ENCODE measurements around the gene CHADL.
A peak's percentile ranks its signal among the peaks of the same experiment; 100 is the strongest.
"Not testable (repeated sequence)": the region's sequence is repeated elsewhere in the genome, so short reads cannot be mapped to it uniquely, and the experiment has no call there.

The CHADL gene

DNA sequence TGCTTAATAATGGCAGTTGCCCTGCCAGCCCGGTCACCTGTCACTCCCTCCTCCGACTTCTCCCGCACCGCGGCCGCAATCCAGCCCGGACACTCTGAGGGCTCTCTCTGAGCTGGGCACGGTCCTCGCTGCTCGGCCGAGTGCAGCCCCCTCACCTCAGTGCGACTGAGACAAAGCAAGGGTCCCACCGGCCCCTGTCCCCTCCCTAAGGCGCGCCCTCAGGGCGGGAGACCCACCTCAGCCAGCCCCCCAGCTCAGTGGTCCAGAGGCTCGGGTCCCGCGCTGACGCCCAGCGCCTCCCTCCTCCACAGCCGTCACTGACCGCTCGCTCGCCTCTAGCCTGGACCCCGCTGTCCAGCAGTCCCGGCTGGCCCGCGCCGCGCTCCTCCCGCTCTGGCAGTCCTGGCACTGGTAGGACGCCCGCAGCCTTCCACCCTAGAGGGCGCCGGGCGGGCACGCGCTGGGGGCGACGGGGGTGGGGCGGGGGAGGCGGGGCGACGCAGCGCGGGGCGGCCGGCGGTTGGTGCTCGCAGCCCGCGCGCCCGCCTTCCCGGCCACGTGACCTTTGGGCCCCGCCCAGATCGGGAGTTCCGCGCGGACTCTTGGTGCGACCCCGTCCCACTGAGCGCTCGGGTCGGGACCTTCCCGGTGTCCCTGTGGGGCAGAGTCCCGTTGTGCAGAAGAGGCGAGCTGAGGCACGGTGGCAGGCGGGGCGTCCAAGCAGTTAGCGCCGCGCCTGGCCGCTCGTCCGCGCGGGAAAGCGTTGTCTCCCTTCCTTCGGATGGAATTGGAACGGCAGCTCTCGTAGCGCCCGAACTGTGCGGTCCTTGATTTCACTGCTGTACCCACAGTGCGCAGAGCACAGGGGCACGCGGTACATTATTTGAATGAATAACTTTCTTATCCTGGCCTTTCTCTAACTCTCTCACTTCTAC lies 43.4 kb downstream of the CHADL start:
- in situ Hi-C loops (cut with HindIII; ENCODE audit: low sequenced_read_pairs) = no loop called here
- TF ChIP-seq, protein P1, sequence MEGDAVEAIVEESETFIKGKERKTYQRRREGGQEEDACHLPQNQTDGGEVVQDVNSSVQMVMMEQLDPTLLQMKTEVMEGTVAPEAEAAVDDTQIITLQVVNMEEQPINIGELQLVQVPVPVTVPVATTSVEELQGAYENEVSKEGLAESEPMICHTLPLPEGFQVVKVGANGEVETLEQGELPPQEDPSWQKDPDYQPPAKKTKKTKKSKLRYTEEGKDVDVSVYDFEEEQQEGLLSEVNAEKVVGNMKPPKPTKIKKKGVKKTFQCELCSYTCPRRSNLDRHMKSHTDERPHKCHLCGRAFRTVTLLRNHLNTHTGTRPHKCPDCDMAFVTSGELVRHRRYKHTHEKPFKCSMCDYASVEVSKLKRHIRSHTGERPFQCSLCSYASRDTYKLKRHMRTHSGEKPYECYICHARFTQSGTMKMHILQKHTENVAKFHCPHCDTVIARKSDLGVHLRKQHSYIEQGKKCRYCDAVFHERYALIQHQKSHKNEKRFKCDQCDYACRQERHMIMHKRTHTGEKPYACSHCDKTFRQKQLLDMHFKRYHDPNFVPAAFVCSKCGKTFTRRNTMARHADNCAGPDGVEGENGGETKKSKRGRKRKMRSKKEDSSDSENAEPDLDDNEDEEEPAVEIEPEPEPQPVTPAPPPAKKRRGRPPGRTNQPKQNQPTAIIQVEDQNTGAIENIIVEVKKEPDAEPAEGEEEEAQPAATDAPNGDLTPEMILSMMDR (IDR thresholded peaks at IDR 0.05; ENCODE audit: low read depth, low read length, missing control alignments) = no peak
- H3K4me3 ChIP-seq (ENCODE audit: low read depth, low read length) = peak overlapping the region; percentile 62
- DNase-seq (ENCODE audit: low read depth) = no peak

DNA sequence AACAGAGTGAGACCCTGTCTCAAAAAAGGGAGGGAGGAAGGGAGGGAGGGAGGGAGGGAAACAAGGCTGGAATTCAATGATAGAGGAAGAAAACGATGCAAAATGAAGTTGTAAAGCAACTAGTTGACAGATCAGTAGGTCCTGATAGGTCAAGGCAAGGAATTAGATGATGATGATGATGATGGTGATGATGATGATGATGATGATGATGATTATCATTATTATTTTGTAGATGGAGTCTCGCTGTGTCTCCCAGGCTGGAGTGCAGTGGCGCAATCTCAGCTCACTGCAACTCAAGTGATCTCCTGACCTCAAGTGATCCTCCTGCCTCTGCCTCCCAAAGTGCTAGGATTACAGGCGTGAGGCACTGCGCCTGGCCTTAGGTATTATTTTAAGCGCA lies 46.9 kb downstream of the CHADL start:
- no peak for DNase-seq (ENCODE audit: low read depth)
- TF ChIP-seq, protein P1 (IDR thresholded peaks at IDR 0.05; ENCODE audit: low read depth, low read length, missing control alignments) = no peak
- in situ Hi-C loops (cut with HindIII; ENCODE audit: low sequenced_read_pairs) = no loop called here
- no peak overlapping the region for H3K4me3 ChIP-seq (ENCODE audit: low read depth, low read length)

DNA sequence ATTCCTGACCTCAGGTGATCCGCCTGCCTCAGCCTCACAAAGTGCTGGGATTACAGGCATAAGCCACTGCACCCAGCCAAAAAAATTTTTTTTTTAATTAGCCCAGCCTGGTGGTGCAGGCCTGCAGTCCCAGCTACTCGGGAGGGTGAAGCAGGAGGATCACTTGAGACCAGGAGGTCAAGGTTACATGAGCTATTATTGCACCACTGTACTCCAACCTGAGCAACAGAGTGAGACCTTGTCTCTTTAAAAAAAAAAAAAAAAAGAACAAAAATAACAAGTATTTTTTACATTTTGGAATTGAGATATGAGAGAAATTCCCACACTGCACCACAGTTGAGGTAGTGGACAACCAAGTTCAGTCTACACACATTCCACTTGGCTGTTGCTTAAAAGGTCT lies 49.3 kb downstream of the CHADL start:
- no peak overlapping the region for H3K4me3 ChIP-seq (ENCODE audit: low read depth, low read length)
- in situ Hi-C loops (cut with HindIII; ENCODE audit: low sequenced_read_pairs) = no loop called here
- no peak for DNase-seq (ENCODE audit: low read depth)
- TF ChIP-seq, protein P1 (IDR thresholded peaks at IDR 0.05; ENCODE audit: low read depth, low read length, missing control alignments) = no peak

DNA sequence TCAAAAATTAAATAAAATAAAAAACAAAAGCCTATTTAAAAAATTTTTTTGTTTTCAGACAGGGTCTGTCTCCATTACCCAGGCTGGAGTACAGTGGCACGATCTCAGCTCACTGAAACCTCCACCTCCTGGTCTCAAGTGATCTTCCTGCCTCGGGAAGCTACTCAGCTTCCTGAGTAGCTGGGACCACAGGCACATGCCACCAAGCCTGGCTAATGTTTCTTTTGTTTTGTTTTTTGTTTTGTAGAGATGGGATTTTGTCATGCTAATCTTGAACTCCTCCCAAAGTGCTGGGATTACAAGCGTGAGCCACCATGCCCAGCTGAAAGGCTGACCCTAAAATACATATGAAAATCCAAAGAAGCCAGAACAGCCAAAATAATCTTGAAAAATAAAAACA lies 56.1 kb downstream of the CHADL start:
- in situ Hi-C loops (cut with HindIII; ENCODE audit: low sequenced_read_pairs) = no loop called here
- TF ChIP-seq, protein P1 (IDR thresholded peaks at IDR 0.05; ENCODE audit: low read depth, low read length, missing control alignments) = no peak
- DNase-seq (ENCODE audit: low read depth) = no peak
- no peak overlapping the region for H3K4me3 ChIP-seq (ENCODE audit: low read depth, low read length)

DNA sequence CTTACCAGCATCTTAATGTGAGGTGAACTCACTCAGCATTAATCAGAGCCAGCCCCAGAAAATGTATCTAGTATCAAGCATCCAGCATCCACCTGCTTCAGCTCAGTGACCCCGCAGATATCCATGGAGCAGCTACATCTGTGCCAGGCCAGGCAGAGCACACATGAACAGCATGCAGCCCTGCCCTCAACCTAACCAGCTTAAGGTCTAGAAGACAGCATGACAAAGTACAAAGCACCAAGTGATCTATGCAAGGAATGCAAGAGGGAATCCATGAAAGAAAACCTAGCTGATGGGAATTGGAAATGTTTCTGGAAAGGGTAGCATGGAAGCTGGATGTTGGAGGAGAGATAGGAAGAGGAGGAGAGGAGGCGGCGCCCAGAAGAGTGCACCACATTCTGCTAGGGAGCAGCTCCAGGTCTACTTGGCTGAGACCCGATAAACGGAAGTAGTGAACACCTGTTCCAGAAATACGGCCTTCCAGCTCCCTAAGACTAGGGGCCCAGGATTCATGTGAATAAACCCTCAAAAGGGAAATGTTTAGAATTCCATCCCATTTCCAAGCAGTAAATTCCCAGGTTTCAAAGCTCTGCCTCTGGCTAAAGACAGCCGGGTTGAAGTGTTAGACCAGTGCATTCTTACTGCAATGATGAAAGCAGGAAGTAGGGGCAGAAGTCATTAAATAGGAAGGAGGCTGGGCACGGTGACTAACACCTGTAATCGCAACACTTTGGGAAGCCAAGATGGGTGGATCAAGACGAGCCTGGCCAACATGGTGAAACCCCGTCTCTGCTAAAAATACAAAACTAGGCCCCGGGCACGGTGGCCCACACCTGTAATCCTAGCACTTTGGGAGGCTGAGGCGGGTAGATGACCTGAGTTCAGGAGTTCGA lies 59.1 kb downstream of the CHADL start:
- no peak for DNase-seq (ENCODE audit: low read depth)
- in situ Hi-C loops (cut with HindIII; ENCODE audit: low sequenced_read_pairs) = no loop called here
- no peak overlapping the region for H3K4me3 ChIP-seq (ENCODE audit: low read depth, low read length)
- TF ChIP-seq, protein P1 (IDR thresholded peaks at IDR 0.05; ENCODE audit: low read depth, low read length, missing control alignments) = no peak

DNA sequence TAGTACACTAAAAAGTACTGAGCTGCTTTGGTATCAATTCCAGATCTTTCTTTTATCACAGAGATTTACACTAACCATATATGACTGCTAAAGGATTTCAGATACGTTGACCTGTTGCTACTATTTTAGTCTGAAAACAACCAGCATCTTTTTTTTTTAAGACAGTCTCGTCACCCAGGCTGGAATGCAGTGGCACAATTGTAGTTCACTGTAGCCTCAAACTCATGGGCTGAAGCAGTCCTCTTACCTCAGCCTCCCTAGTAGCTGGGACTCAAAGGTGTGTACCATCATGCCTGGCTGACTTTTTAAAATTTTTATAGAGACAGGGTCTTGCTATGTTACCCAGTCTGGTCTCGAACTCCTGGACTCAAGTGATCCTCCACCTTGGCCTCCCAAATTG lies 59.8 kb downstream of the CHADL start:
- no peak for DNase-seq (ENCODE audit: low read depth)
- no peak overlapping the region for H3K4me3 ChIP-seq (ENCODE audit: low read depth, low read length)
- TF ChIP-seq, protein P1 (IDR thresholded peaks at IDR 0.05; ENCODE audit: low read depth, low read length, missing control alignments) = no peak
- in situ Hi-C loops (cut with HindIII; ENCODE audit: low sequenced_read_pairs) = no loop called here

DNA sequence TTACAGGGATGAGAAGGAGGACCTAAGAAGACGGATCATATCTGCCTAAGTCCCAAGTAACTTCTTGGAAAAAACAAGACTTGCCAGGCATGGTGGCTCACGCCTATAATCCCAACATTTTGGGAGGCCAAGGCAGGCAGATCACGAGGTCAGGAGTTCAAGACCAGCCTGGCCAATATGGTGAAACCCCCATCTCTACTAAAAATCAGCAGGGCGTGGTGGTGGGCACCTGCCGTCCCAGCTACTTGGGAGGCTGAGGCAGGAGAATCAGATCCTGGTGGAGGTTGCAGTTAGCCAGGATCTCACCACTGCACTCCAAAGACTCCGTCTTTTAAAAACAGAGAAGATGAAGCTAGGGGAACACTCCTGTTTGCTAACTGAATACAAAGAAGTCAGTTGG lies 60.4 kb downstream of the CHADL start:
- DNase-seq (ENCODE audit: low read depth); in situ Hi-C loops (cut with HindIII; ENCODE audit: low sequenced_read_pairs); H3K4me3 ChIP-seq (ENCODE audit: low read depth, low read length): not testable (repeated sequence)

Data from astrocyte of the cerebellum (primary cell).